GM18505 (cell line): ENCODE results near the gene COL6A1.

Source experiments
- ATAC-seq: cut with Tn5 transposase; IDR thresholded peaks from one replicate; pipeline ENCODE4 v1.9.1; 2021; ENCODE audit not compliant: unreplicated experiment
- POLR2A ChIP-seq: IDR thresholded peaks from 4 replicates; pipeline ENCODE4 v1.6.1; 2011; ENCODE audit warnings: borderline replicate concordance; ENCODE audit not compliant: insufficient read depth, insufficient read length; ENCODE audit errors: extremely low read depth

COL6A1 gene

DNA sequence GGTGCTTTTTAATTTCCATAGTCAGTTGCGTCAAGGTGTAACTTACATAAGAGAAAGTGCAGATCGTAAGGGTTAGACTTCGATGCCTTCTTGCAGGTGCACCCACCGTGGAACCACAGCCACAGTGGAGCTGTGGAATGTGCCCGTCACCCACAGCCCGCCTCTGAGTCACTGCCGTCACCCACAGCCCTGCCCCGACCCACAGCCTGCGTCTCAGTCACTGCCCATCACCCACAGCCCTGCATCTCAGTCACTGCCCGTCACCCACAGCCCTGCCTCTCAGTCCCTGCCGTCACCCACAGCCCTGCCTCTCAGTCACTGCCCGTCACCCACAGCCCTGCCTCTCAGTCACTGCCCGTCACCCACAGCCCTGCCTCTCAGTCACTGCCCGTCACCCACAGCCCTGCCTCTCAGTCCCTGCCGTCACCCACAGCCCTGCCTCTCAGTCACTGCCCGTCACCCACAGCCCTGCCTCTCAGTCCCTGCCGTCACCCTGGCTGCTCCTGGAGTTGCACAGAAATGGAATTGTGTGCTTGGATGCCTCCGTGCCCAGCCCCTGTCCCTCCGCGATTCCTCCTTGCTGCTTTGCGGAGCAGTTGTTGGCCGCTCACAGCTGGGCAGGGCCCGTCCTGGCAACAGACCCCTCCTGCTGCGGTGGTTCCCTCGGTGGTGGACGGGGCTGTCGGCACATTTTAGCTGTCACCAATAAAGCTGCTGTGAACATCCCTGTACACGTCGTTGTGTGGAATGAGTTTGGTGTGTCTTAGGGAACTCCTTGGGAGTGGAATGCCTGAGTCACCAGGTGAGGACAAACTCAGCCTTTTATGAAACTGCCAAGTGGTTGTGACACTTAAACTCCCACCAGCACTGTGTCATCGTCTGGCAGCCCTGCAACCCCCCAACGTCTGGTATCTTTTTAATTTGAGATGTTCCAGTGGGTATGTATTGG is 71.4 kb downstream of the COL6A1 start:
- no peak for TF ChIP-seq POLR2A
- no peak for ATAC-seq

DNA sequence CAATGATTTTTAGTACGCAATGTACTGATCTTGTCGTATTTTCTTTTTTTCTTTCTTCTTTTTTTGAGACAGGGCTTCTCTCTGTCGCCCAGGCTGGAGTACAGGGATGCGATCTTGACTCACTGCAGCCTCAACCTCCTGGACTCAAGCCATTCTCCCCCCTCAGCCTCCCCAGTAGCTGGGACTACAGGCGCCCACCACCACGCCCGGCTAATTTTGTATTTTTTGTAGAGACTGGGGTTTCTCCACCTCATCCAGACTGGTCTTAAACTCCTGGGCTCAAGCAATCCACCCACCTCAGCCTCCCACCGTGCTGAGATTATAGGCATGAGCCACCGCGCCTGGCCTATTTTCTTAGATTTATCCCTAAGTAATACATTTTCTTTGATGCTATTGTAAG is 72.5 kb downstream of the COL6A1 start:
- no peak for ATAC-seq
- no peak for TF ChIP-seq POLR2A

DNA sequence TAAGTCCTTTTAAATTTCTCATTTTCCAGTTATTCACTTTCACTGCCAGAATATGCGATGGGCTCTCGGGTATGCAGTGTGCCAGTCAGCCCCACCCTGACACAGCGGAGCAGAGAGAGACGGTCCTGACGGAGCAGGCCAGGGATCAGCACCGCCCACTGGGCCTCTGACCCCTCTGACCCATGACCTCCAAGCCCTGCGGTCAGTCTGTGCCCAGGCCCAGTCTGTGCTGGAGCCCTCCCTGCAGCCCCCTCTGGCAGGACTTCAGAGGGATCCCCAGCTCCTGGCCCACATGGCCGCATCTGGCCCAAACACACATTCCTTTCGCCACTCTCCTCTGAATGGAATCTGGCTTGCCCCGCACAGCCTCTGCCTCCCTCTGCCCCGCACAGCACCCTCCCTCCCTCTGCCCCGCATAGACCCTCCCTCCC is 72.9 kb downstream of the COL6A1 start:
- ATAC-seq: no peak
- no peak for TF ChIP-seq POLR2A
